IMR-90 (cell line): ENCODE measurements around the gene TADA1.

ENCODE experiments used
- BHLHE40 ChIP-seq: fragments of 150-350 bp; IDR thresholded peaks from 2 replicates; pipeline ENCODE4 v1.6.1; 2016; ENCODE audit warnings: mild to moderate bottlenecking, low read depth, low read length
- CEBPB ChIP-seq: IDR thresholded peaks from 2 replicates; pipeline ENCODE4 v1.6.1; 2012; ENCODE audit warnings: low read depth, low read length, improper control_type of control experiment
- CHD1 ChIP-seq: IDR thresholded peaks from 2 replicates; pipeline ENCODE4 v1.6.1; 2012; ENCODE audit warnings: low read depth, low read length, improper control_type of control experiment
- CTCF ChIP-seq: conservative IDR thresholded peaks from 2 replicates; pipeline ENCODE4 v1.5.1; 2012; ENCODE audit warnings: mild to moderate bottlenecking, low read depth, low read length, improper control_type of control experiment
- ELK1 ChIP-seq: fragments of 150-350 bp; IDR thresholded peaks from 2 replicates; pipeline ENCODE4 v1.6.1; 2016; ENCODE audit warnings: low read depth, mild to moderate bottlenecking, low read length, moderate library complexity, borderline replicate concordance
- MAFK ChIP-seq: IDR thresholded peaks from 2 replicates; pipeline ENCODE4 v1.6.1; 2012; ENCODE audit warnings: low read depth, low read length, improper control_type of control experiment
- MAZ ChIP-seq: IDR thresholded peaks from 2 replicates; pipeline ENCODE4 v1.6.1; 2012; ENCODE audit warnings: low read depth, mild to moderate bottlenecking, low read length, improper control_type of control experiment, moderate library complexity, borderline replicate concordance
- MXI1 ChIP-seq: IDR thresholded peaks from 2 replicates; pipeline ENCODE4 v1.6.1; 2012; ENCODE audit warnings: low read depth, mild to moderate bottlenecking, low read length, moderate library complexity, borderline replicate concordance
- POLR2A ChIP-seq: IDR thresholded peaks from 2 replicates; pipeline ENCODE4 v1.6.1; 2012; ENCODE audit warnings: mild to moderate bottlenecking, low read depth, low read length
- RCOR1 ChIP-seq: IDR thresholded peaks from 2 replicates; pipeline ENCODE4 v1.6.1; 2012; ENCODE audit warnings: mild to moderate bottlenecking, low read length, improper control_type of control experiment; ENCODE audit not compliant: insufficient replicate concordance
- RFX5 ChIP-seq: IDR thresholded peaks from 2 replicates; pipeline ENCODE4 v1.8.0; 2012; ENCODE audit warnings: low read depth, mild to moderate bottlenecking, low read length, moderate library complexity
- SMC3 ChIP-seq: fragments of 150-350 bp; IDR thresholded peaks from 2 replicates; pipeline ENCODE4 v1.6.1; 2016; ENCODE audit warnings: low read depth, mild to moderate bottlenecking, antibody characterized with exemption, low read length, moderate library complexity
- USF2 ChIP-seq: fragments of 150-350 bp; IDR thresholded peaks from 2 replicates; pipeline ENCODE4 v1.6.1; 2017; ENCODE audit warnings: mild to moderate bottlenecking, antibody characterized with exemption, low read length, low read depth

GRCh38 chr1:166843322-166843721 is 32.7 kb downstream of the TADA1 start:
- TF ChIP-seq SMC3 (no peak), CTCF (no peak), USF2 (no peak), CEBPB (no peak), RFX5 (no peak), POLR2A (no peak), ELK1 (no peak), BHLHE40 (no peak), MXI1 (no peak), RCOR1 (no peak), CHD1 (no peak), MAZ (no peak), MAFK (no peak)
